Heart left ventricle (tissue), 13 donors: ENCODE data around the gene SCN8A.

ENCODE experiments used
- CTCF ChIP-seq, 12 donors: fragments of 200-600 bp; sonication (generic) in 4 of 12; IDR thresholded peaks; one replicate each; pipeline versions ENCODE4 v1.5.0 to v1.8.0; 2018 to 2022; ENCODE audit warnings: antibody characterized with exemption in 12 of 12, mild to moderate bottlenecking in 5 of 12
- POLR2A ChIP-seq, 2 donors: fragments of 450-650 bp; IDR thresholded peaks; one replicate each; pipeline ENCODE4 v1.6.1; 2017; ENCODE audit warnings: antibody characterized with exemption in 2 of 2, mild to moderate bottlenecking in 2 of 2, moderate library complexity in 2 of 2
- donor health status: ischemic (EF 13 %, LVEDD 7.1; RV severe dilation, severe dysfunction).
- donor health status: DM: no; HTN: yes; CAD: no.
- donor health status: DM: no; HTN: no; CAD: no.
- donor health status: ischemic (EF 25% LVEDD 6.9; RV normal size, moderate dysfunction).
- donor health status: ischemic (EF 25% LVEDD 5.7; RV mildly dilated, moderate dysfunction).
- donor health status: ischemic (EF 35%, LVEDD 5.7; RV mildly dilated, moderate dysfunction).
- donor health status: nonischemic (EF 11% LVEDD 7.7; RV severe dilation, severe dysfunction).
- donor health status: DM: yes; HTN: yes; CAD: no.
- donor health status: PGD.
- donor health status: ischemic (EF 29% LVEDD 5.4; RV normal size, mild dysfunction).
- donor health status: nonischemic (EF 23%, LVEDD 6.1; RV moderate dilation, normal function).

GRCh38 chr12:51663390-51663789, 72.4 kb downstream of the SCN8A start:
- no peak for TF ChIP-seq CTCF (IDR thresholded peaks at IDR 0.05)
- TF ChIP-seq POLR2A (IDR thresholded peaks at IDR 0.05): no peak
